Kidney glomerular epithelial cell (primary cell): ENCODE results near the gene LHB.

ENCODE experiments used
- DNase-seq: peaks from one replicate; lab custom pipeline; 2025; lab: John Stamatoyannopoulos, UW

Gene LHB

GRCh38 chr19:48975947-48976847 lies 40.7 kb downstream of the LHB start:
- DNase-seq, result no peak

GRCh38 chr19:48970923-48971395 lies 45.9 kb downstream of the LHB start:
- DNase-seq, result peak; percentile 48

DNA sequence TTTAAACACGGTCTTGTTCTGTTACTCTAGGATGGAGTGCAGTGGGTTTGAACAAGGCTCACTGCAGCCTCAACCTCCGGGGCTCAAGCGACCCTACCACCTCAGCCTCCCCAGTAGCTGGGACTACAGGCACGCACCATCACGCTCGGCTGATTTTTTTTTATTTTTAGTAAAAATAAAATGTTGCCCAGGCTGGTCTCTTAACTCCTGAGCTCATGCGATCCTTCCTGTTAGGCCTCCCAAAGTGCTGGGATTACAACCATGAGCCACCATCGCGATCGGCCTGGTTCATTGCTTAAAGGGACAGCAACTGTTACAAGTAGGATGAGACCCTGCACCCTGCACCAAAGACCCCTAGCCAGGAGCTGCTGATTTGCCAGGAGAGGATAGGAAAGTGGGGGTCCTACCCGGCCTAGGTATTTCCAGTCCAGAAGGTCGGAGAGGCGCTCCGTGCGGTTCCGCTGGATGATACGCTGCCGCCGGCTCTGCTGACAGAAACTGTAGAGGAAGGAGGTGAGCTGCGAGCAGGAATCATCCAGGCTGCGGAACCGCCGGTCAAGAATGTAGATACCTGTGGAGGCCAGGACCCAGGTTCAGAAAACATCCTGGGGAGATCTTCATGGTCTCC lies 46.6 kb downstream of the LHB start:
- no peak for DNase-seq

DNA sequence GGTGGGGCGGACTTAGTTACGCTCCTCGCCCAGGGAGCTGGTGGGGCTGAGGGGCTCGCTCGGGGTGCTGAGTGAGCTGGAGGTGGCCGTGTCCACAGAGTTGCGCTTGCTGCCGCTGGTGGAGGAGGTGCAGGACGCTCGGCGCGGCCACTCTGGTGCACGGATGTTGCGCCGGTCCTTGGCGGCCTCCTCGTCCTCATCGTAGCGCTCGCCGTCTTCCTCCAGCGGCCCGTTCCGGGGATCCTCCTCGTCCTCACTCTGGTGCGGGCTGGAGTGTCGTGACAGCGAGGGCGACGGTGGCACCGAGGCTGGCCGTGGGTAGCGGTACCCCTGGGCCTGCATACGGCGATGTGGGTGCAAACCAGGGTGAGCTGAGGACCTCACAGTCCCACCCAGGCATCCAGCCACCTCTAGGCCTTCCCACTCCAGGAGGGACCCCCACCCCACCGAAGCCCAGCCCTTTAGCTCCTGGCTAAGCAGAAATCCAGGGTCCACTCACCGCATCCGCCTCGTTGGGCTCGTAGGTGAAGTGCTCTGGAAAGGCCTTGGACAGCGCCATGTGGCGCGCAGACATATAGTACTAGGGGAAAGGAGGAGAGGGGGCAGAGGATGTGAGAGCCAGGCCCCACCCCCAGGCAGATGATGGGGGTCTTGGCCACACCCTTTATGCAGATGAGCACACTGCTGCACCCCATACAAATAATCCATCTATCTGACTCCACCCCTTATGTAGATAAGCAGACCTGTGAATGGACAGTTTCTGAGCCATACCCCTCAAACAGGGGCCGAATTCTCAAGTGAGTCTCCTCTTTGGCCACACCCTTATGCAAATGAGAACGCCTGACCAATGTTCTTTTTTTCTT lies 47.4 kb downstream of the LHB start:
- DNase-seq, result no peak

DNA sequence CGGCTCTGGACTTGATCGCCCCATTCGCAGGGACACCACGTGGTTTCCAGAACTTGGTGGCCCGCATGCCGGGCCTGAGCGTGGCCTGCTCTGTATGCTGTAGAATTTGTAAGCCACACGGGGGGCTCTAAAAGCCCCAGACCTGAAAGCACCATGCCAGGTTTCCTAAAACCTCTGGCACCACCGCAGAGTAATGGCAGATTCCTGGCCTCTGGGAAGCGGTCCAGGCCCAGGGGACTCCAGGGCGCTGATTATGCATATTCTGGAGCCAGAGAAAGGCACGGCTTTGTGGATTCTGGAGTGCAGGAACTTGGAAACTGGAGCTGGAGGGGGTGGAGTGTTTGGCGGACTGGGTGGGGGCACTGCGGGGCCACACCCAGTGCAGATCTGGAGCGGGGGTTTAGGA lies 48.1 kb downstream of the LHB start:
- no peak for DNase-seq

- DNase-seq, result no peak
These were observed 48.7 kb downstream of the LHB start for GRCh38 chr19:48968179-48968661.

- DNase-seq, result no peak
These were observed 49.3 kb downstream of the LHB start for GRCh38 chr19:48967346-48968178.

DNA sequence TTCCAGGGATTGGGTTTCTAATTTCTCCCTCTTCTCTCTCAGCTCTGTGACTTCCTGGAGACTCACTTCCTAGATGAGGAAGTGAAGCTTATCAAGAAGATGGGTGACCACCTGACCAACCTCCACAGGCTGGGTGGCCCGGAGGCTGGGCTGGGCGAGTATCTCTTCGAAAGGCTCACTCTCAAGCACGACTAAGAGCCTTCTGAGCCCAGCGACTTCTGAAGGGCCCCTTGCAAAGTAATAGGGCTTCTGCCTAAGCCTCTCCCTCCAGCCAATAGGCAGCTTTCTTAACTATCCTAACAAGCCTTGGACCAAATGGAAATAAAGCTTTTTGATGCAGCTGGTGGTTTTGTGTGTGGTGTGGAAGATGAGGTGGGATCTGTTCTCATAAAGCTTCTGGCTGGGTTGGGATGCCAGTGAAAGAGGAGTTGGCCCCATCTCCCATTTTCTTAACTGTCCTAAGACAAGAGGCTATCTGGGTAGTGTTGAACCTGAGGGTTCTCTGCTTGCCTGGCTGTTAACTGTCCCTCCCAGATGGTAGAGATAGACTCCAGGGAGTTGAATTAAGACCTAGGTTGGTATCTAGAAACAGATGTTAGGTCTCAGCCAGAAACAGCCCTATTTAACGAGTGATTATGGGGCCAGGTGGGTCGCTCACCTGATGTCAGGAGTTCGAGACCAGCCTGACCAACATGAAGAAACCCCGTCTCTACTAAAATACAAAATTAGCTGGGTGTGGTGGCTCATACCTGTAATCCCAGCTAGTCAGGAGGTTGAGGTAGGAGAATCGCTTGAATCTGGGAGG lies 50.1 kb downstream of the LHB start:
- no peak for DNase-seq
